ENCODE data around the gene PAPPA.

Gene PAPPA

GRCh38 chr9:116260531-116260930 is 106.9 kb downstream of the PAPPA start:
- H4K5ac ChIP-seq (ENCODE audit: low read length), result no peak overlapping the region
- no peak overlapping the region for H2BK15ac ChIP-seq (replicated peaks; ENCODE audit: low read depth)
- H3K4me1 ChIP-seq (ENCODE audit: control insufficient read depth, low read depth, low read length), result no peaks in the 10 kb centered on the region
- H2BK5ac ChIP-seq (ENCODE audit: low read length), result no peak overlapping the region
- H3K9ac ChIP-seq (ENCODE audit: low read length), result no peak overlapping the region
- no peak overlapping the region for H3K27ac ChIP-seq (ENCODE audit: low read depth, low read length)
- H3K79me2 ChIP-seq (ENCODE audit: control insufficient read depth, insufficient read depth, low read length), result no peaks in the 10 kb centered on the region
- H2BK120ac ChIP-seq (ENCODE audit: low read depth, low read length), result no peak overlapping the region
- no peak overlapping the region for H2AK5ac ChIP-seq (ENCODE audit: low read length)
- no CpG with 5 or more reads among the region's 2 CpGs for WGBS (ENCODE audit: extremely low coverage, insufficient coverage, low lambda C conversion rate)
- H4K8ac ChIP-seq (ENCODE audit: low read depth, low read length), result no peak overlapping the region
- no peaks in the 10 kb centered on the region for H3K36me3 ChIP-seq (ENCODE audit: control insufficient read depth, insufficient read depth, low read length)
- no peaks in the 10 kb centered on the region for H3K27me3 ChIP-seq (ENCODE audit: insufficient read depth, low read length, poor library complexity)
- no peak overlapping the region for H3K4me3 ChIP-seq (ENCODE audit: low read length)
- H3K79me1 ChIP-seq (ENCODE audit: low read length), result no peaks in the 10 kb centered on the region
- H3K18ac ChIP-seq (ENCODE audit: low read length), result no peak overlapping the region
- H3K23ac ChIP-seq (ENCODE audit: low read length), result no peak overlapping the region
- no peak for DNase-seq
- H3K4me2 ChIP-seq (ENCODE audit: low read length), result no peak overlapping the region
- no peak overlapping the region for H3K56ac ChIP-seq (ENCODE audit: low read length)
- H3K4ac ChIP-seq (ENCODE audit: low read depth, low read length), result no peak overlapping the region

DNA sequence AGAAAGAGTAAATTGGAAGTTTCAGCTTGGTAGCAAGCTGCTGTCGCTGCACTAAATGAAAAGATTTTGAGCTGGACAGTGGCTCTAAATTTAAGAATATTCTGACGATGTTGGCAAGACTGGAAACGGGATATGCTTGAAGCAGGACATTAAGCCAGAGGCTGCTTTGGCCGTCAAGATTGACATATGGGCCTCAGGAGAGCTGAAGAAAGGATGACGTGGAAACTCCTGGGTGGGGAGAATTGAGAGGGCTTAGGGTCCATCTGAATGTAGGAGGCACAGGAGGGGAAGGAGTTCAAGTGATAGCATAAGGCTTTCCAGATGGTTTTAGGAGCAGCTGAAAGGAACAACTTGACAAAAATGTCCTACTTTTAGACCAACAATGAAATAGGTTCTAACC is 108.9 kb downstream of the PAPPA start:
- no peak overlapping the region for H3K4ac ChIP-seq (ENCODE audit: low read depth, low read length)
- no peak overlapping the region for H2BK5ac ChIP-seq (ENCODE audit: low read length)
- no peak overlapping the region for H3K4me3 ChIP-seq (ENCODE audit: low read length)
- H3K4me1 ChIP-seq (ENCODE audit: control insufficient read depth, low read depth, low read length), result no peaks in the 10 kb centered on the region
- H2AK5ac ChIP-seq (ENCODE audit: low read length), result no peak overlapping the region
- no peak overlapping the region for H2BK15ac ChIP-seq (replicated peaks; ENCODE audit: low read depth)
- H3K4me2 ChIP-seq (ENCODE audit: low read length), result no peak overlapping the region
- H3K23ac ChIP-seq (ENCODE audit: low read length), result no peak overlapping the region
- WGBS (ENCODE audit: extremely low coverage, insufficient coverage, low lambda C conversion rate), result no CpG with 5 or more reads among the region's 5 CpGs
- no peak for DNase-seq
- no peak overlapping the region for H4K5ac ChIP-seq (ENCODE audit: low read length)
- H3K9ac ChIP-seq (ENCODE audit: low read length), result no peak overlapping the region
- H3K79me1 ChIP-seq (ENCODE audit: low read length), result no peaks in the 10 kb centered on the region
- no peaks in the 10 kb centered on the region for H3K36me3 ChIP-seq (ENCODE audit: control insufficient read depth, insufficient read depth, low read length)
- no peaks in the 10 kb centered on the region for H3K27me3 ChIP-seq (ENCODE audit: insufficient read depth, low read length, poor library complexity)
- H3K27ac ChIP-seq (ENCODE audit: low read depth, low read length), result no peak overlapping the region
- H2BK120ac ChIP-seq (ENCODE audit: low read depth, low read length), result no peak overlapping the region
- H3K56ac ChIP-seq (ENCODE audit: low read length), result no peak overlapping the region
- no peak overlapping the region for H3K18ac ChIP-seq (ENCODE audit: low read length)
- no peaks in the 10 kb centered on the region for H3K79me2 ChIP-seq (ENCODE audit: control insufficient read depth, insufficient read depth, low read length)
- no peak overlapping the region for H4K8ac ChIP-seq (ENCODE audit: low read depth, low read length)

DNA sequence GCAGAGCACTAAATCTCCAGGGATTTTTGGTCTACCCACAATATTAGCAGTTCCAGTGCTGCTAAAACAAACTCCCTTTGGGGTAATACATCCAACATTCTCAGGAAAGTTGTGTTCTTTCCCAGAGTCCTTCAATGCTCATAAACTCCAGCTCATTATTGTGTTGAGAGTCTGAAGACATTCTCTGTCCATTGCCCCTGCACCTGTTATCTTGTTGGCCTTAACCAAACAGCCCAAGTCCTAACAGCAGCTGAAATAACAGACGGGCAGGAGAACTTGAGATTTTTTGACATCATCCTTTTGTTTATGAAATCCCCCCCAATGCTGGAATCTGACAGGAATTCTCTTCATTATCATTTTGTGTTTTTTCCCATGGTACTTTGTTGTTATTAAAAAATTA is 110.8 kb downstream of the PAPPA start:
- no peak for DNase-seq
- H3K79me2 ChIP-seq (ENCODE audit: control insufficient read depth, insufficient read depth, low read length), result no peaks in the 10 kb centered on the region
- no peak overlapping the region for H2BK15ac ChIP-seq (replicated peaks; ENCODE audit: low read depth)
- no peaks in the 10 kb centered on the region for H3K4me1 ChIP-seq (ENCODE audit: control insufficient read depth, low read depth, low read length)
- no peak overlapping the region for H4K8ac ChIP-seq (ENCODE audit: low read depth, low read length)
- H4K5ac ChIP-seq (ENCODE audit: low read length), result no peak overlapping the region
- H3K27ac ChIP-seq (ENCODE audit: low read depth, low read length), result no peak overlapping the region
- no peak overlapping the region for H3K9ac ChIP-seq (ENCODE audit: low read length)
- H3K18ac ChIP-seq (ENCODE audit: low read length), result no peak overlapping the region
- H3K4me3 ChIP-seq (ENCODE audit: low read length), result no peak overlapping the region
- H3K27me3 ChIP-seq (ENCODE audit: insufficient read depth, low read length, poor library complexity), result no peaks in the 10 kb centered on the region
- WGBS (ENCODE audit: extremely low coverage, insufficient coverage, low lambda C conversion rate), result no CpG with 5 or more reads among the region's 1 CpG
- no peak overlapping the region for H3K4me2 ChIP-seq (ENCODE audit: low read length)
- H3K4ac ChIP-seq (ENCODE audit: low read depth, low read length), result no peak overlapping the region
- H3K56ac ChIP-seq (ENCODE audit: low read length), result no peak overlapping the region
- H3K23ac ChIP-seq (ENCODE audit: low read length), result no peak overlapping the region
- H3K79me1 ChIP-seq (ENCODE audit: low read length), result no peaks in the 10 kb centered on the region
- H3K36me3 ChIP-seq (ENCODE audit: control insufficient read depth, insufficient read depth, low read length), result no peaks in the 10 kb centered on the region
- no peak overlapping the region for H2BK5ac ChIP-seq (ENCODE audit: low read length)
- H2BK120ac ChIP-seq (ENCODE audit: low read depth, low read length), result no peak overlapping the region
- H2AK5ac ChIP-seq (ENCODE audit: low read length), result no peak overlapping the region

- H3K18ac ChIP-seq (ENCODE audit: low read length), result no peak overlapping the region
- no peak overlapping the region for H2BK15ac ChIP-seq (replicated peaks; ENCODE audit: low read depth)
- no peak overlapping the region for H3K56ac ChIP-seq (ENCODE audit: low read length)
- H3K4me2 ChIP-seq (ENCODE audit: low read length), result no peak overlapping the region
- no peak overlapping the region for H2AK5ac ChIP-seq (ENCODE audit: low read length)
- H3K79me2 ChIP-seq (ENCODE audit: control insufficient read depth, insufficient read depth, low read length), result no peaks in the 10 kb centered on the region
- no peak overlapping the region for H2BK120ac ChIP-seq (ENCODE audit: low read depth, low read length)
- DNase-seq, result no peak
- no peak overlapping the region for H3K9ac ChIP-seq (ENCODE audit: low read length)
- no peak overlapping the region for H4K5ac ChIP-seq (ENCODE audit: low read length)
- H2BK5ac ChIP-seq (ENCODE audit: low read length), result no peak overlapping the region
- WGBS (ENCODE audit: extremely low coverage, insufficient coverage, low lambda C conversion rate), result no CpG with 5 or more reads among the region's 1 CpG
- no peak overlapping the region for H4K8ac ChIP-seq (ENCODE audit: low read depth, low read length)
- H3K23ac ChIP-seq (ENCODE audit: low read length), result no peak overlapping the region
- H3K27me3 ChIP-seq (ENCODE audit: insufficient read depth, low read length, poor library complexity), result no peaks in the 10 kb centered on the region
- H3K27ac ChIP-seq (ENCODE audit: low read depth, low read length), result no peak overlapping the region
- H3K36me3 ChIP-seq (ENCODE audit: control insufficient read depth, insufficient read depth, low read length), result no peaks in the 10 kb centered on the region
- H3K4ac ChIP-seq (ENCODE audit: low read depth, low read length), result no peak overlapping the region
- H3K4me3 ChIP-seq (ENCODE audit: low read length), result no peak overlapping the region
- H3K4me1 ChIP-seq (ENCODE audit: control insufficient read depth, low read depth, low read length), result peaks cover 8% of the 10 kb centered on the region
- no peaks in the 10 kb centered on the region for H3K79me1 ChIP-seq (ENCODE audit: low read length)
These were observed 113.4 kb downstream of the PAPPA start for GRCh38 chr9:116267021-116267420.

- Histone ChIP-seq H3K79me2 (ENCODE audit: control insufficient read depth, insufficient read depth, low read length) (no peaks in the 10 kb centered on the region), H3K4ac (ENCODE audit: low read depth, low read length) (no peak overlapping the region), H2AK5ac (ENCODE audit: low read length) (no peak overlapping the region), H4K5ac (ENCODE audit: low read length) (no peak overlapping the region), H2BK120ac (ENCODE audit: low read depth, low read length) (no peak overlapping the region), H4K8ac (ENCODE audit: low read depth, low read length) (no peak overlapping the region), H3K9ac (ENCODE audit: low read length) (no peak overlapping the region), H3K4me1 (ENCODE audit: control insufficient read depth, low read depth, low read length) (peaks cover 17% of the 10 kb centered on the region), H3K79me1 (ENCODE audit: low read length) (no peaks in the 10 kb centered on the region), H3K23ac (ENCODE audit: low read length) (no peak overlapping the region), H3K4me3 (ENCODE audit: low read length) (no peak overlapping the region), H3K18ac (ENCODE audit: low read length) (no peak overlapping the region), H3K4me2 (ENCODE audit: low read length) (no peak overlapping the region), H3K27ac (ENCODE audit: low read depth, low read length) (no peak overlapping the region), H3K56ac (ENCODE audit: low read length) (no peak overlapping the region), H2BK5ac (ENCODE audit: low read length) (no peak overlapping the region), H3K27me3 (ENCODE audit: insufficient read depth, low read length, poor library complexity) (no peaks in the 10 kb centered on the region), H2BK15ac (replicated peaks; ENCODE audit: low read depth) (no peak overlapping the region), H3K36me3 (ENCODE audit: control insufficient read depth, insufficient read depth, low read length) (no peaks in the 10 kb centered on the region)
- DNase-seq, result no peak
- WGBS (ENCODE audit: extremely low coverage, insufficient coverage, low lambda C conversion rate), result no CpG with 5 or more reads among the region's 2 CpGs
These were observed 115.7 kb downstream of the PAPPA start for GRCh38 chr9:116269250-116269649.

- Histone ChIP-seq H4K5ac (ENCODE audit: low read length) (no peak overlapping the region), H2AK5ac (ENCODE audit: low read length) (no peak overlapping the region), H3K9ac (ENCODE audit: low read length) (no peak overlapping the region), H2BK15ac (replicated peaks; ENCODE audit: low read depth) (no peak overlapping the region), H3K79me1 (ENCODE audit: low read length) (no peaks in the 10 kb centered on the region), H3K18ac (ENCODE audit: low read length) (no peak overlapping the region), H3K4me3 (ENCODE audit: low read length) (no peak overlapping the region), H3K23ac (ENCODE audit: low read length) (no peak overlapping the region), H3K4me2 (ENCODE audit: low read length) (no peak overlapping the region), H3K36me3 (ENCODE audit: control insufficient read depth, insufficient read depth, low read length) (no peaks in the 10 kb centered on the region), H2BK120ac (ENCODE audit: low read depth, low read length) (no peak overlapping the region), H3K27ac (ENCODE audit: low read depth, low read length) (no peak overlapping the region), H3K79me2 (ENCODE audit: control insufficient read depth, insufficient read depth, low read length) (no peaks in the 10 kb centered on the region), H3K27me3 (ENCODE audit: insufficient read depth, low read length, poor library complexity) (no peaks in the 10 kb centered on the region), H3K4ac (ENCODE audit: low read depth, low read length) (peak overlapping the region; percentile 52), H2BK5ac (ENCODE audit: low read length) (no peak overlapping the region), H4K8ac (ENCODE audit: low read depth, low read length) (no peak overlapping the region), H3K4me1 (ENCODE audit: control insufficient read depth, low read depth, low read length) (peaks cover 18% of the 10 kb centered on the region), H3K56ac (ENCODE audit: low read length) (no peak overlapping the region)
- no CpG with 5 or more reads among the region's 3 CpGs for WGBS (ENCODE audit: extremely low coverage, insufficient coverage, low lambda C conversion rate)
- DNase-seq, result no peak
These were observed 117.0 kb downstream of the PAPPA start for GRCh38 chr9:116270546-116270945.

Data from mesendoderm (in vitro differentiated cells).